ENCODE measurements around the gene SEC24C.

DNA sequence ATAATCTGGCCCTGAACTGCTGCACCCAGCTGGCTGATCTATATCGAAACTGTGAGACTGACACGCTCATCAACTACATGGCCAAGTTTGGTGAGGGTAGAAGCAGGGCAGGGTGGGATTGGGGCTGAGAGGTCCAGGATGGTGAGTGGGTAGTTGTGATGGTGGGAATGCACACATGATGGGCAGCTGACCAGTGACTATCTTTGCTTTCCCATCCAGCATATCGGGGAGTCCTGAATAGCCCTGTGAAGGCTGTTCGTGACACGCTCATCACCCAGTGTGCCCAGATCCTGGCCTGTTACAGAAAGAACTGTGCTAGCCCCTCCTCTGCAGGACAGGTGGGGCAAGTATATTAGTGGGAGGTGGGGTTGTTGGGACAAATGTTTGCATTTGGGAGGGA is 25.2 kb downstream of the SEC24C start:
- TF ChIP-seq CHD2 (IDR thresholded peaks at IDR 0.05; ENCODE audit: low read length, partially characterized antibody) = no peak
- TF ChIP-seq, protein P1, sequence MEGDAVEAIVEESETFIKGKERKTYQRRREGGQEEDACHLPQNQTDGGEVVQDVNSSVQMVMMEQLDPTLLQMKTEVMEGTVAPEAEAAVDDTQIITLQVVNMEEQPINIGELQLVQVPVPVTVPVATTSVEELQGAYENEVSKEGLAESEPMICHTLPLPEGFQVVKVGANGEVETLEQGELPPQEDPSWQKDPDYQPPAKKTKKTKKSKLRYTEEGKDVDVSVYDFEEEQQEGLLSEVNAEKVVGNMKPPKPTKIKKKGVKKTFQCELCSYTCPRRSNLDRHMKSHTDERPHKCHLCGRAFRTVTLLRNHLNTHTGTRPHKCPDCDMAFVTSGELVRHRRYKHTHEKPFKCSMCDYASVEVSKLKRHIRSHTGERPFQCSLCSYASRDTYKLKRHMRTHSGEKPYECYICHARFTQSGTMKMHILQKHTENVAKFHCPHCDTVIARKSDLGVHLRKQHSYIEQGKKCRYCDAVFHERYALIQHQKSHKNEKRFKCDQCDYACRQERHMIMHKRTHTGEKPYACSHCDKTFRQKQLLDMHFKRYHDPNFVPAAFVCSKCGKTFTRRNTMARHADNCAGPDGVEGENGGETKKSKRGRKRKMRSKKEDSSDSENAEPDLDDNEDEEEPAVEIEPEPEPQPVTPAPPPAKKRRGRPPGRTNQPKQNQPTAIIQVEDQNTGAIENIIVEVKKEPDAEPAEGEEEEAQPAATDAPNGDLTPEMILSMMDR (IDR thresholded peaks at IDR 0.05) = no peak
- no peak for TF ChIP-seq JUND (IDR thresholded peaks at IDR 0.05)
- TF ChIP-seq, protein P2, sequence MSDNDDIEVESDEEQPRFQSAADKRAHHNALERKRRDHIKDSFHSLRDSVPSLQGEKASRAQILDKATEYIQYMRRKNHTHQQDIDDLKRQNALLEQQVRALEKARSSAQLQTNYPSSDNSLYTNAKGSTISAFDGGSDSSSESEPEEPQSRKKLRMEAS (IDR thresholded peaks at IDR 0.05; ENCODE audit: low read depth) = no peak
- no peak for TF ChIP-seq FOXM1 (IDR thresholded peaks at IDR 0.05; ENCODE audit: low read depth)
- TF ChIP-seq RFX5 (IDR thresholded peaks at IDR 0.05; ENCODE audit: low read length) = no peak
